Heart left ventricle (tissue), 13 donors: ENCODE data around the gene PDGFD.

Experiments
- POLR2A ChIP-seq, 2 donors: fragments of 450-650 bp; IDR thresholded peaks; one replicate each; pipeline ENCODE4 v1.6.1; 2017; ENCODE audit warnings: antibody characterized with exemption in 2 of 2, mild to moderate bottlenecking in 2 of 2, moderate library complexity in 2 of 2
- TF ChIP-seq, protein P1 (sequence below), 12 donors: fragments of 200-600 bp; sonication (generic) in 4 of 12; IDR thresholded peaks; one replicate each; pipeline versions ENCODE4 v1.5.0 to v1.8.0; 2018 to 2022; ENCODE audit warnings: antibody characterized with exemption in 12 of 12, mild to moderate bottlenecking in 5 of 12
- donor health status: ischemic (EF 13 %, LVEDD 7.1; RV severe dilation, severe dysfunction).
- donor health status: DM: no; HTN: yes; CAD: no.
- donor health status: DM: no; HTN: no; CAD: no.
- donor health status: ischemic (EF 25% LVEDD 6.9; RV normal size, moderate dysfunction).
- donor health status: ischemic (EF 25% LVEDD 5.7; RV mildly dilated, moderate dysfunction).
- donor health status: ischemic (EF 35%, LVEDD 5.7; RV mildly dilated, moderate dysfunction).
- donor health status: nonischemic (EF 11% LVEDD 7.7; RV severe dilation, severe dysfunction).
- donor health status: DM: yes; HTN: yes; CAD: no.
- donor health status: PGD.
- donor health status: ischemic (EF 29% LVEDD 5.4; RV normal size, mild dysfunction).
- donor health status: nonischemic (EF 23%, LVEDD 6.1; RV moderate dilation, normal function).

DNA sequence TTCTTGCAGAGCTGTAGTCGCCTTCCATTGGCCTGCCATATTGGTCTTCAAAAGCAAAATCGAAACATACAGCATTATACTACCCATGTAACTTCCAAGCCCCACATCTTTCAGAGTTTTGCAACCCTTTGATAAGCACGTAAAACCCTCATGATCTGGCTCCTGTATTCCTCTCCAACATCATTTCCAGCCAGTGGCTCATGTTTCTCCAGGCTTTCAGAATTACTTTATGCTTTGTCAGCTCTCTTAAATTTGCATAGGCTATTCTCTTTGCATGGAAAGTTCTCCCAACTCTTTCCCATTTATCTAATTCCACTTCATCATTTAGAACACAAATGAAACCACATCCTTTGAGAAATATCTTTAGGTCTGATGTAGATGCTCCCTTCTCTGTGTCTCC lies 195.3 kb downstream of the PDGFD start:
- TF ChIP-seq POLR2A (IDR thresholded peaks at IDR 0.05), result no peak
- TF ChIP-seq, protein P1, sequence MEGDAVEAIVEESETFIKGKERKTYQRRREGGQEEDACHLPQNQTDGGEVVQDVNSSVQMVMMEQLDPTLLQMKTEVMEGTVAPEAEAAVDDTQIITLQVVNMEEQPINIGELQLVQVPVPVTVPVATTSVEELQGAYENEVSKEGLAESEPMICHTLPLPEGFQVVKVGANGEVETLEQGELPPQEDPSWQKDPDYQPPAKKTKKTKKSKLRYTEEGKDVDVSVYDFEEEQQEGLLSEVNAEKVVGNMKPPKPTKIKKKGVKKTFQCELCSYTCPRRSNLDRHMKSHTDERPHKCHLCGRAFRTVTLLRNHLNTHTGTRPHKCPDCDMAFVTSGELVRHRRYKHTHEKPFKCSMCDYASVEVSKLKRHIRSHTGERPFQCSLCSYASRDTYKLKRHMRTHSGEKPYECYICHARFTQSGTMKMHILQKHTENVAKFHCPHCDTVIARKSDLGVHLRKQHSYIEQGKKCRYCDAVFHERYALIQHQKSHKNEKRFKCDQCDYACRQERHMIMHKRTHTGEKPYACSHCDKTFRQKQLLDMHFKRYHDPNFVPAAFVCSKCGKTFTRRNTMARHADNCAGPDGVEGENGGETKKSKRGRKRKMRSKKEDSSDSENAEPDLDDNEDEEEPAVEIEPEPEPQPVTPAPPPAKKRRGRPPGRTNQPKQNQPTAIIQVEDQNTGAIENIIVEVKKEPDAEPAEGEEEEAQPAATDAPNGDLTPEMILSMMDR (IDR thresholded peaks at IDR 0.05), result no peak
